Osteoblast (primary cell): Measurements from ENCODE around the gene FNDC11. TPM values are rescaled to one million over a fixed set of nuclear protein-coding genes. Genes with fewer than 3 reads are reported as not detected.
"Not testable (repeated sequence)": the region's sequence is repeated elsewhere in the genome, so short reads cannot be mapped to it uniquely, and the experiment has no call there.

Source experiments
- DNase-seq: peaks from one replicate; pipeline ENCODE4 v3.0.0; 2011; ENCODE audit warnings: low spot score, mixed read lengths; ENCODE audit not compliant: insufficient read length; ENCODE audit errors: missing footprints
- H2AFZ ChIP-seq: 2 replicates; pipeline ENCODE4 v1.6.0; 2011; ENCODE audit warnings: mild to moderate bottlenecking, low read length
- H3K27ac ChIP-seq: 2 replicates; pipeline ENCODE4 v1.5.1; 2011; ENCODE audit warnings: mild to moderate bottlenecking, low read depth, low read length, moderate library complexity
- H3K27me3 ChIP-seq: 2 replicates; pipeline ENCODE4 v1.6.0; 2012; ENCODE audit warnings: mild to moderate bottlenecking, control low read depth, inconsistent platforms, low read length, moderate library complexity; ENCODE audit not compliant: insufficient read depth
- H3K36me3 ChIP-seq: 2 replicates; pipeline ENCODE4 v1.5.1; 2011; ENCODE audit warnings: mild to moderate bottlenecking, low read length, control low read depth, moderate library complexity; ENCODE audit not compliant: insufficient read depth
- H3K4me1 ChIP-seq: 2 replicates; pipeline ENCODE4 v1.5.1; 2011; ENCODE audit warnings: mild to moderate bottlenecking, low read length, control low read depth, moderate library complexity; ENCODE audit not compliant: insufficient read depth
- H3K4me2 ChIP-seq: 2 replicates; pipeline ENCODE4 v1.6.0; 2011; ENCODE audit warnings: mild to moderate bottlenecking, low read length; ENCODE audit not compliant: insufficient read depth
- H3K4me3 ChIP-seq: fragments of 200-600 bp; sonication (generic); 3 replicates; pipeline ENCODE4 v1.5.1; 2012; ENCODE audit warnings: mild to moderate bottlenecking, low read length, inconsistent platforms; ENCODE audit not compliant: insufficient read depth
- H3K79me2 ChIP-seq: 2 replicates; pipeline ENCODE4 v1.6.0; 2012; ENCODE audit warnings: mild to moderate bottlenecking, low read length, control low read depth, inconsistent platforms; ENCODE audit not compliant: insufficient read depth
- H3K9me3 ChIP-seq: 2 replicates; pipeline ENCODE4 v1.5.1; 2011; ENCODE audit warnings: low read depth, low read length, control low read depth
- H4K20me1 ChIP-seq: 2 replicates; pipeline ENCODE4 v1.6.0; 2012; ENCODE audit warnings: mild to moderate bottlenecking, low read length, control low read depth; ENCODE audit not compliant: insufficient read depth
- total RNA-seq: library from RNA; depleted of rRNA; stranded (reverse); fragments of >200 nt; gene quantifications from 2 replicates; pipeline ENCODE4 v1.2.3, GENCODE V29; 2012
- TF ChIP-seq, protein P1 (sequence below): IDR thresholded peaks from 2 replicates; pipeline ENCODE4 v1.5.1; 2011; ENCODE audit warnings: mild to moderate bottlenecking, low read depth, low read length, moderate library complexity; ENCODE audit errors: extremely low read depth

Gene FNDC11
- total RNA-seq, 1 donor = not detected

- TF ChIP-seq, protein P1, sequence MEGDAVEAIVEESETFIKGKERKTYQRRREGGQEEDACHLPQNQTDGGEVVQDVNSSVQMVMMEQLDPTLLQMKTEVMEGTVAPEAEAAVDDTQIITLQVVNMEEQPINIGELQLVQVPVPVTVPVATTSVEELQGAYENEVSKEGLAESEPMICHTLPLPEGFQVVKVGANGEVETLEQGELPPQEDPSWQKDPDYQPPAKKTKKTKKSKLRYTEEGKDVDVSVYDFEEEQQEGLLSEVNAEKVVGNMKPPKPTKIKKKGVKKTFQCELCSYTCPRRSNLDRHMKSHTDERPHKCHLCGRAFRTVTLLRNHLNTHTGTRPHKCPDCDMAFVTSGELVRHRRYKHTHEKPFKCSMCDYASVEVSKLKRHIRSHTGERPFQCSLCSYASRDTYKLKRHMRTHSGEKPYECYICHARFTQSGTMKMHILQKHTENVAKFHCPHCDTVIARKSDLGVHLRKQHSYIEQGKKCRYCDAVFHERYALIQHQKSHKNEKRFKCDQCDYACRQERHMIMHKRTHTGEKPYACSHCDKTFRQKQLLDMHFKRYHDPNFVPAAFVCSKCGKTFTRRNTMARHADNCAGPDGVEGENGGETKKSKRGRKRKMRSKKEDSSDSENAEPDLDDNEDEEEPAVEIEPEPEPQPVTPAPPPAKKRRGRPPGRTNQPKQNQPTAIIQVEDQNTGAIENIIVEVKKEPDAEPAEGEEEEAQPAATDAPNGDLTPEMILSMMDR = no peak
- no peaks in the 10 kb centered on the region for H3K4me1 ChIP-seq
Observed at GRCh38 chr20:63557481-63557891, 3.5 kb downstream of the FNDC11 start.

GRCh38 chr20:63558804-63559484 lies 5.0 kb downstream of the FNDC11 start:
- H2AFZ ChIP-seq = no peak overlapping the region
- no peaks in the 10 kb centered on the region for H4K20me1 ChIP-seq
- no peak overlapping the region for H3K4me3 ChIP-seq
- TF ChIP-seq, protein P1 = no peak
- no peak for DNase-seq
- no peaks in the 10 kb centered on the region for H3K9me3 ChIP-seq
- H3K36me3 ChIP-seq = no peaks in the 10 kb centered on the region
- H3K27ac ChIP-seq = no peak overlapping the region
- H3K4me2 ChIP-seq = no peak overlapping the region
- no peaks in the 10 kb centered on the region for H3K4me1 ChIP-seq
- H3K79me2 ChIP-seq = no peaks in the 10 kb centered on the region
- H3K27me3 ChIP-seq = no peaks in the 10 kb centered on the region

More at GRCh38 chr20:63557481-63557891, 3.5 kb downstream of the FNDC11 start:
- no peaks in the 10 kb centered on the region for H3K79me2 ChIP-seq
- H3K27ac ChIP-seq = no peak overlapping the region
- no peaks in the 10 kb centered on the region for H3K36me3 ChIP-seq
- H2AFZ ChIP-seq = no peak overlapping the region
- no peak overlapping the region for H3K4me2 ChIP-seq
- DNase-seq = no peak
- no peaks in the 10 kb centered on the region for H3K27me3 ChIP-seq
- no peaks in the 10 kb centered on the region for H3K9me3 ChIP-seq
- H4K20me1 ChIP-seq = no peaks in the 10 kb centered on the region
- no peak overlapping the region for H3K4me3 ChIP-seq

DNA sequence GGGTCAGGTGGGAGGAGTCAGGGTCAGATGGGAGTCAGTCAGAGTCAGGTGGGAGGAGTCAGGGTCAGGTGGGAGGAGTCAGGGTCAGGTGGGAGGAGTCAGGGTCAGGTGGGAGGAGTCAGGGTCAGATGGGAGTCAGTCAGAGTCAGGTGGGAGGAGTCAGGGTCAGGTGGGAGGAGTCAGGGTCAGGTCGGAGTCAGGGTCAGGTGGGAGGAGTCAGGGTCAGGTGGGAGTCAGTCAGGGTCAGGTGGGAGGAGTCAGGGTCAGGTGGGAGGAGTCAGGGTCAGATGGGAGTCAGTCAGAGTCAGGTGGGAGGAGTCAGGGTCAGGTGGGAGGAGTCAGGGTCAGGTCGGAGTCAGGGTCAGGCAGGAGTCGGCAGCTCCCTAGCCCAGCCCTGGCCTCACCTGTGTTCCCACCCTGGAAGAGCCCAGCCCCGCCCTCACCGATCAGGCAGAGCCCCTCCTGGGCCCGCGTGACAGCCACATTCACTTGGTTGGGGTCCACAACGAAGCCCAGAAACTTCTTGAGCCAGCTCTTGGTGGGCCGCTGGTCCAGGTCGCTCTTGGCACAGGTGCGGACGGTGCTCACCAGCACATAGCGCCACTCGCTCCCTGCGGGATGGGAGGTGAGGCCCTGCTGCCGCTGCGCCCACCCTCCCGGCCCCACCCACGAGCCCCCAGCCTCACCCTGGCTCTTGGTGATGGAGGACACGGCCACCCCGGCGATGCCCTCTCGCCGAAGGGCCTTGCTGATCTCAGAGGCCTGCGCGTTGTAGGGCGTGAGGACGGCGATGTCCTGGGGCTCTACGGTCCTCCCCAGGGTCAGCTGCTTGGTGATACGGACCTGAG lies 5.8 kb downstream of the FNDC11 start:
- H4K20me1 ChIP-seq, H3K4me1 ChIP-seq, H3K27me3 ChIP-seq, H2AFZ ChIP-seq, H3K27ac ChIP-seq, DNase-seq, H3K4me3 ChIP-seq, H3K79me2 ChIP-seq, H3K9me3 ChIP-seq, H3K36me3 ChIP-seq, H3K4me2 ChIP-seq: not testable (repeated sequence)

GRCh38 chr20:63560333-63560805 lies 6.4 kb downstream of the FNDC11 start:
- Histone ChIP-seq H3K4me1 (no peaks in the 10 kb centered on the region), H2AFZ (no peak overlapping the region), H3K4me3 (no peak overlapping the region), H3K36me3 (no peaks in the 10 kb centered on the region), H3K79me2 (no peaks in the 10 kb centered on the region), H4K20me1 (no peaks in the 10 kb centered on the region), H3K4me2 (no peak overlapping the region), H3K27me3 (no peaks in the 10 kb centered on the region), H3K27ac (no peak overlapping the region), H3K9me3 (no peaks in the 10 kb centered on the region)
- no peak for DNase-seq
- TF ChIP-seq, protein P1 = no peak
